ENCODE measurements around the gene EFCAB9.
"Not testable (repeated sequence)": the region's sequence is repeated elsewhere in the genome, so short reads cannot be mapped to it uniquely, and the experiment has no call there.

The EFCAB9 gene

GRCh38 chr5:172188893-172189692, 4.9 kb upstream of the EFCAB9 start:
- DNase-seq (ENCODE audit: low read depth, low spot score) = peak; percentile 83

GRCh38 chr5:172189693-172190296, 4.2 kb upstream of the EFCAB9 start:
- DNase-seq (ENCODE audit: low read depth, low spot score) = no peak

GRCh38 chr5:172194985-172195774, 1.2 kb downstream of the EFCAB9 start:
- no peak for DNase-seq (ENCODE audit: low read depth, low spot score)

GRCh38 chr5:172197775-172198174, 3.8 kb downstream of the EFCAB9 start:
- not testable (repeated sequence) for DNase-seq (ENCODE audit: low read depth, low spot score)

- DNase-seq (ENCODE audit: low read depth, low spot score) = no peak
Measured at GRCh38 chr5:172199446-172199845, 5.5 kb downstream of the EFCAB9 start.

GRCh38 chr5:172200476-172200875, 6.5 kb downstream of the EFCAB9 start:
- DNase-seq (ENCODE audit: low read depth, low spot score) = no peak

- not testable (repeated sequence) for DNase-seq (ENCODE audit: low read depth, low spot score)
Measured at GRCh38 chr5:172205984-172206383, 12.0 kb downstream of the EFCAB9 start.

GRCh38 chr5:172207511-172207910, 13.5 kb downstream of the EFCAB9 start:
- DNase-seq (ENCODE audit: low read depth, low spot score) = no peak

GRCh38 chr5:172209714-172210113, 15.7 kb downstream of the EFCAB9 start:
- no peak for DNase-seq (ENCODE audit: low read depth, low spot score)

- DNase-seq (ENCODE audit: low read depth, low spot score) = no peak
Measured at GRCh38 chr5:172211676-172212075, 17.7 kb downstream of the EFCAB9 start.

- no peak for DNase-seq (ENCODE audit: low read depth, low spot score)
Measured at GRCh38 chr5:172213126-172213525, 19.2 kb downstream of the EFCAB9 start.

GRCh38 chr5:172216345-172216744, 22.4 kb downstream of the EFCAB9 start:
- DNase-seq (ENCODE audit: low read depth, low spot score) = no peak

- DNase-seq (ENCODE audit: low read depth, low spot score) = no peak
Measured at GRCh38 chr5:172219296-172219695, 25.3 kb downstream of the EFCAB9 start.

GRCh38 chr5:172223901-172224873, 30.2 kb downstream of the EFCAB9 start:
- DNase-seq (ENCODE audit: low read depth, low spot score) = no peak

GRCh38 chr5:172224996-172225395, 31.0 kb downstream of the EFCAB9 start:
- no peak for DNase-seq (ENCODE audit: low read depth, low spot score)

GRCh38 chr5:172229904-172230303, 35.9 kb downstream of the EFCAB9 start:
- DNase-seq (ENCODE audit: low read depth, low spot score) = no peak

GRCh38 chr5:172234031-172234430, 40.1 kb downstream of the EFCAB9 start:
- no peak for DNase-seq (ENCODE audit: low read depth, low spot score)

GRCh38 chr5:172235132-172235780, 41.3 kb downstream of the EFCAB9 start:
- no peak for DNase-seq (ENCODE audit: low read depth, low spot score)

GRCh38 chr5:172235827-172236736, 42.1 kb downstream of the EFCAB9 start:
- no peak for DNase-seq (ENCODE audit: low read depth, low spot score)

GRCh38 chr5:172238334-172238733, 44.4 kb downstream of the EFCAB9 start:
- DNase-seq (ENCODE audit: low read depth, low spot score) = no peak

All from smooth muscle cell of the brain vasculature (primary cell).